WTC11 (cell line): Measurements from ENCODE around the gene NPDC1. TPM values are rescaled to one million over a fixed set of nuclear protein-coding genes. Genes with fewer than 3 reads are reported as not detected.

Experiments
- FOXK1 ChIP-seq: sonication (generic); formaldehyde crosslinking; IDR thresholded peaks from 2 replicates; pipeline ENCODE4 v1.8.0; 2022; ENCODE audit warnings: mild to moderate bottlenecking, moderate library complexity, missing genetic modification reagents
- GRHL2 ChIP-seq: fragments of 250-450 bp; sonication (Bioruptor Pico); IDR thresholded peaks from 2 replicates; pipeline ENCODE4 v1.8.0; 2022; ENCODE audit warnings: mild to moderate bottlenecking, moderate library complexity; ENCODE audit not compliant: insufficient replicate concordance, severe bottlenecking
- JAZF1 ChIP-seq: fragments of 250-450 bp; sonication (Bioruptor Pico); IDR thresholded peaks from 2 replicates; pipeline ENCODE4 v1.9.0; 2021; ENCODE audit warnings: moderate library complexity, mild to moderate bottlenecking, inconsistent platforms
- MXD4 ChIP-seq: fragments of 250-450 bp; sonication (Bioruptor Pico); IDR thresholded peaks from 2 replicates; pipeline ENCODE4 v1.8.0; 2021; ENCODE audit warnings: mild to moderate bottlenecking, moderate library complexity, borderline replicate concordance
- RORB ChIP-seq: fragments of 250-450 bp; sonication (Bioruptor Pico); IDR thresholded peaks from 2 replicates; pipeline ENCODE4 v1.9.0; 2021; ENCODE audit warnings: mild to moderate bottlenecking
- SMAD4 ChIP-seq: sonication (generic); formaldehyde crosslinking; IDR thresholded peaks from 2 replicates; pipeline ENCODE4 v1.8.0; 2022; ENCODE audit warnings: mild to moderate bottlenecking, missing genetic modification reagents
- ZNF671 ChIP-seq: fragments of 250-450 bp; sonication (Bioruptor Pico); IDR thresholded peaks from 2 replicates; pipeline ENCODE4 v1.8.0; 2021; ENCODE audit warnings: mild to moderate bottlenecking
- total RNA-seq: library from RNA; stranded (reverse); gene quantifications from 3 replicates; pipeline ENCODE4 v1.2.3, GENCODE V29; 2021
- TF ChIP-seq, protein P1 (sequence below): fragments of 250-450 bp; sonication (Bioruptor Pico); IDR thresholded peaks from 2 replicates; pipeline ENCODE4 v2.1.2; 2022; ENCODE audit warnings: mild to moderate bottlenecking, moderate library complexity
- TF ChIP-seq, protein P2 (sequence below): fragments of 250-450 bp; sonication (Bioruptor Pico); IDR thresholded peaks from 2 replicates; pipeline ENCODE4 v1.9.0; 2021; ENCODE audit warnings: moderate library complexity, mild to moderate bottlenecking, inconsistent platforms, borderline replicate concordance
- TF ChIP-seq, protein P3 (sequence below): sonication (generic); formaldehyde crosslinking; IDR thresholded peaks from 2 replicates; pipeline ENCODE4 v1.8.0; 2022; ENCODE audit warnings: mild to moderate bottlenecking, missing genetic modification reagents
- TF ChIP-seq, protein P4 (sequence below): sonication (generic); formaldehyde crosslinking; IDR thresholded peaks from 2 replicates; pipeline ENCODE4 v1.8.0; 2022; ENCODE audit warnings: mild to moderate bottlenecking, missing genetic modification reagents
- TF ChIP-seq, protein P5 (sequence below): sonication (generic); formaldehyde crosslinking; IDR thresholded peaks from 2 replicates; pipeline ENCODE4 v1.8.0; 2022; ENCODE audit warnings: mild to moderate bottlenecking, missing genetic modification reagents
- TF ChIP-seq, protein P6 (sequence below): sonication (generic); formaldehyde crosslinking; IDR thresholded peaks from 2 replicates; pipeline ENCODE4 v1.8.1; 2022; ENCODE audit warnings: mild to moderate bottlenecking, moderate library complexity, missing genetic modification reagents
- TF ChIP-seq, protein P7 (sequence below): sonication (generic); formaldehyde crosslinking; IDR thresholded peaks from 2 replicates; pipeline ENCODE4 v1.8.0; 2023; ENCODE audit warnings: mild to moderate bottlenecking, missing genetic modification reagents
- TF ChIP-seq, protein P8 (sequence below): fragments of 200-600 bp; IDR thresholded peaks from 2 replicates; pipeline ENCODE4 v1.8.0; 2022; ENCODE audit warnings: antibody characterized with exemption

Gene NPDC1
- total RNA-seq, 1 experiment from 2014 or later, result 64.3 TPM

DNA sequence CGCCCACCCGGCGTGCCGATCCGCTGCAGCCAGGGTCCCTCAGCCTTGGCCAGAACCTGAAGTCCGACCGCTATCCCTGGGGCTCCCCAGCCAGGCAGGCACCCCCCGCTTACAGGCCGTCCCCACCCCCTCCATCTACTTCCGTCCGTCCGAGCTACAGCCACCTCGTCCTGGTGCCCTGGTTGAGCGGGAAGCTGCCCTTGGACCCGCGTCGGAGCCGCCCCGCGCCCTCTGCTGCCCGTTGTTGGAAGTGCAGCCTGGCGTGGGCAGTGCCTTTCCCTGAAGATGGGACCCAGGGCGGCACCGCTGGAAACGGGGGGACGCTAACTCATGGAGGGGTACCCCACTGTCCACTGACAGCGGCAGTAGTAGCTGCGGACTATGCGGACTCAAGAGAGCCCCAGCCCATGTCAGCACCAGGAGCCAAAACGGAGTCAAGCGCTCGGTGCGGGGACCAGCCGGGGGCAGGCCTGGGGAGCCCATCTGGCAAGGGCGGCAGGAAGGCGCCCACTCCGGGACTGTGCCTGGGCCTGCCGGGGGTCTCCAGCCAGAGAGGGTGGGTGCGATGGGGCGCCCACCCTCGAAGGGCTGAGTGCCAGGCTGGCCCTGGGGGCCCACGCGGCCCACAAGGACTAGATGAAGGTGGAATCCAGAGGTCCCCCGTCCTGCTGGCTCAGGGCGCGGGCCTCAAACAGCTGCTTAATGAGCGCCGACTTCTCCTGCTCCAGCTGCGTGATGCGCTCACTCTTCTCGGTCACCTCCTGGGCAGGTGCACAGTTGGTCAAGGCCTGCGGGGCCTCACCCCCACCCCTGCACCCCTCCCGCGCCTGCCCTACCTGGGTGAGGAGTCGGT lies 18.3 kb upstream of the NPDC1 start (continued):
- TF ChIP-seq, protein P1, sequence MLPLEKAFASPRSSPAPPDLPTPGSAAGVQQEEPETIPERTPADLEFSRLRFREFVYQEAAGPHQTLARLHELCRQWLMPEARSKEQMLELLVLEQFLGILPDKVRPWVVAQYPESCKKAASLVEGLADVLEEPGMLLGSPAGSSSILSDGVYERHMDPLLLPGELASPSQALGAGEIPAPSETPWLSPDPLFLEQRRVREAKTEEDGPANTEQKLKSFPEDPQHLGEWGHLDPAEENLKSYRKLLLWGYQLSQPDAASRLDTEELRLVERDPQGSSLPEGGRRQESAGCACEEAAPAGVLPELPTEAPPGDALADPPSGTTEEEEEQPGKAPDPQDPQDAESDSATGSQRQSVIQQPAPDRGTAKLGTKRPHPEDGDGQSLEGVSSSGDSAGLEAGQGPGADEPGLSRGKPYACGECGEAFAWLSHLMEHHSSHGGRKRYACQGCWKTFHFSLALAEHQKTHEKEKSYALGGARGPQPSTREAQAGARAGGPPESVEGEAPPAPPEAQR (CRISPR knock-in tag), result no peak
- TF ChIP-seq FOXK1 (CRISPR knock-in tag) (0 out of 2 replicates have a peak, but pooled peaks have one; percentile 16), RORB (CRISPR knock-in tag) (no peak), ZNF671 (no peak), MXD4 (CRISPR knock-in tag) (no peak), JAZF1 (CRISPR knock-in tag) (no peak), GRHL2 (CRISPR knock-in tag) (no peak), SMAD4 (CRISPR knock-in tag) (no peak)
- TF ChIP-seq, protein P2, sequence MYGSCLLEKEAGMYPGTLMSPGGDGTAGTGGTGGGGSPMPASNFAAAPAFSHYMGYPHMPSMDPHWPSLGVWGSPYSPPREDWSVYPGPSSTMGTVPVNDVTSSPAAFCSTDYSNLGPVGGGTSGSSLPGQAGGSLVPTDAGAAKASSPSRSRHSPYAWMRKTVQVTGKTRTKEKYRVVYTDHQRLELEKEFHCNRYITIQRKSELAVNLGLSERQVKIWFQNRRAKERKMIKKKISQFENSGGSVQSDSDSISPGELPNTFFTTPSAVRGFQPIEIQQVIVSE (CRISPR knock-in tag), result no peak
- TF ChIP-seq, protein P3, sequence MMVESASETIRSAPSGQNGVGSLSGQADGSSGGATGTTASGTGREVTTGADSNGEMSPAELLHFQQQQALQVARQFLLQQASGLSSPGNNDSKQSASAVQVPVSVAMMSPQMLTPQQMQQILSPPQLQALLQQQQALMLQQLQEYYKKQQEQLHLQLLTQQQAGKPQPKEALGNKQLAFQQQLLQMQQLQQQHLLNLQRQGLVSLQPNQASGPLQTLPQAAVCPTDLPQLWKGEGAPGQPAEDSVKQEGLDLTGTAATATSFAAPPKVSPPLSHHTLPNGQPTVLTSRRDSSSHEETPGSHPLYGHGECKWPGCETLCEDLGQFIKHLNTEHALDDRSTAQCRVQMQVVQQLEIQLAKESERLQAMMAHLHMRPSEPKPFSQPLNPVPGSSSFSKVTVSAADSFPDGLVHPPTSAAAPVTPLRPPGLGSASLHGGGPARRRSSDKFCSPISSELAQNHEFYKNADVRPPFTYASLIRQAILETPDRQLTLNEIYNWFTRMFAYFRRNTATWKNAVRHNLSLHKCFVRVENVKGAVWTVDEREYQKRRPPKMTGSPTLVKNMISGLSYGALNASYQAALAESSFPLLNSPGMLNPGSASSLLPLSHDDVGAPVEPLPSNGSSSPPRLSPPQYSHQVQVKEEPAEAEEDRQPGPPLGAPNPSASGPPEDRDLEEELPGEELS (CRISPR knock-in tag), result 0 out of 2 replicates have a peak, but pooled peaks have one; percentile 19
- TF ChIP-seq, protein P4, sequence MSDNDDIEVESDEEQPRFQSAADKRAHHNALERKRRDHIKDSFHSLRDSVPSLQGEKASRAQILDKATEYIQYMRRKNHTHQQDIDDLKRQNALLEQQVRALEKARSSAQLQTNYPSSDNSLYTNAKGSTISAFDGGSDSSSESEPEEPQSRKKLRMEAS (CRISPR knock-in tag), result peak; percentile 64
- TF ChIP-seq, protein P5, sequence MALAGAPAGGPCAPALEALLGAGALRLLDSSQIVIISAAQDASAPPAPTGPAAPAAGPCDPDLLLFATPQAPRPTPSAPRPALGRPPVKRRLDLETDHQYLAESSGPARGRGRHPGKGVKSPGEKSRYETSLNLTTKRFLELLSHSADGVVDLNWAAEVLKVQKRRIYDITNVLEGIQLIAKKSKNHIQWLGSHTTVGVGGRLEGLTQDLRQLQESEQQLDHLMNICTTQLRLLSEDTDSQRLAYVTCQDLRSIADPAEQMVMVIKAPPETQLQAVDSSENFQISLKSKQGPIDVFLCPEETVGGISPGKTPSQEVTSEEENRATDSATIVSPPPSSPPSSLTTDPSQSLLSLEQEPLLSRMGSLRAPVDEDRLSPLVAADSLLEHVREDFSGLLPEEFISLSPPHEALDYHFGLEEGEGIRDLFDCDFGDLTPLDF (CRISPR knock-in tag), result no peak
- TF ChIP-seq, protein P6, sequence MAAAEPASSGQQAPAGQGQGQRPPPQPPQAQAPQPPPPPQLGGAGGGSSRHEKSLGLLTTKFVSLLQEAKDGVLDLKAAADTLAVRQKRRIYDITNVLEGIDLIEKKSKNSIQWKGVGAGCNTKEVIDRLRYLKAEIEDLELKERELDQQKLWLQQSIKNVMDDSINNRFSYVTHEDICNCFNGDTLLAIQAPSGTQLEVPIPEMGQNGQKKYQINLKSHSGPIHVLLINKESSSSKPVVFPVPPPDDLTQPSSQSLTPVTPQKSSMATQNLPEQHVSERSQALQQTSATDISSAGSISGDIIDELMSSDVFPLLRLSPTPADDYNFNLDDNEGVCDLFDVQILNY (CRISPR knock-in tag), result no peak
- TF ChIP-seq, protein P7, sequence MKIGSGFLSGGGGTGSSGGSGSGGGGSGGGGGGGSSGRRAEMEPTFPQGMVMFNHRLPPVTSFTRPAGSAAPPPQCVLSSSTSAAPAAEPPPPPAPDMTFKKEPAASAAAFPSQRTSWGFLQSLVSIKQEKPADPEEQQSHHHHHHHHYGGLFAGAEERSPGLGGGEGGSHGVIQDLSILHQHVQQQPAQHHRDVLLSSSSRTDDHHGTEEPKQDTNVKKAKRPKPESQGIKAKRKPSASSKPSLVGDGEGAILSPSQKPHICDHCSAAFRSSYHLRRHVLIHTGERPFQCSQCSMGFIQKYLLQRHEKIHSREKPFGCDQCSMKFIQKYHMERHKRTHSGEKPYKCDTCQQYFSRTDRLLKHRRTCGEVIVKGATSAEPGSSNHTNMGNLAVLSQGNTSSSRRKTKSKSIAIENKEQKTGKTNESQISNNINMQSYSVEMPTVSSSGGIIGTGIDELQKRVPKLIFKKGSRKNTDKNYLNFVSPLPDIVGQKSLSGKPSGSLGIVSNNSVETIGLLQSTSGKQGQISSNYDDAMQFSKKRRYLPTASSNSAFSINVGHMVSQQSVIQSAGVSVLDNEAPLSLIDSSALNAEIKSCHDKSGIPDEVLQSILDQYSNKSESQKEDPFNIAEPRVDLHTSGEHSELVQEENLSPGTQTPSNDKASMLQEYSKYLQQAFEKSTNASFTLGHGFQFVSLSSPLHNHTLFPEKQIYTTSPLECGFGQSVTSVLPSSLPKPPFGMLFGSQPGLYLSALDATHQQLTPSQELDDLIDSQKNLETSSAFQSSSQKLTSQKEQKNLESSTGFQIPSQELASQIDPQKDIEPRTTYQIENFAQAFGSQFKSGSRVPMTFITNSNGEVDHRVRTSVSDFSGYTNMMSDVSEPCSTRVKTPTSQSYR (CRISPR knock-in tag), result no peak
- TF ChIP-seq, protein P8, sequence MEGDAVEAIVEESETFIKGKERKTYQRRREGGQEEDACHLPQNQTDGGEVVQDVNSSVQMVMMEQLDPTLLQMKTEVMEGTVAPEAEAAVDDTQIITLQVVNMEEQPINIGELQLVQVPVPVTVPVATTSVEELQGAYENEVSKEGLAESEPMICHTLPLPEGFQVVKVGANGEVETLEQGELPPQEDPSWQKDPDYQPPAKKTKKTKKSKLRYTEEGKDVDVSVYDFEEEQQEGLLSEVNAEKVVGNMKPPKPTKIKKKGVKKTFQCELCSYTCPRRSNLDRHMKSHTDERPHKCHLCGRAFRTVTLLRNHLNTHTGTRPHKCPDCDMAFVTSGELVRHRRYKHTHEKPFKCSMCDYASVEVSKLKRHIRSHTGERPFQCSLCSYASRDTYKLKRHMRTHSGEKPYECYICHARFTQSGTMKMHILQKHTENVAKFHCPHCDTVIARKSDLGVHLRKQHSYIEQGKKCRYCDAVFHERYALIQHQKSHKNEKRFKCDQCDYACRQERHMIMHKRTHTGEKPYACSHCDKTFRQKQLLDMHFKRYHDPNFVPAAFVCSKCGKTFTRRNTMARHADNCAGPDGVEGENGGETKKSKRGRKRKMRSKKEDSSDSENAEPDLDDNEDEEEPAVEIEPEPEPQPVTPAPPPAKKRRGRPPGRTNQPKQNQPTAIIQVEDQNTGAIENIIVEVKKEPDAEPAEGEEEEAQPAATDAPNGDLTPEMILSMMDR, result peak; percentile 99
